HepG2 (cell line): ENCODE measurements around the gene TMEM231. TPM values are rescaled to one million over a fixed set of nuclear protein-coding genes. Genes with fewer than 3 reads are reported as not detected.
A peak's percentile ranks its signal among the peaks of the same experiment; 100 is the strongest.

Experiments
- CSRNP1 ChIP-seq: sonication (generic); formaldehyde crosslinking; IDR thresholded peaks from 2 replicates; pipeline ENCODE4 v1.8.1; 2023; ENCODE audit warnings: mild to moderate bottlenecking, missing genetic modification reagents
- EEA1 ChIP-seq: sonication (generic); formaldehyde crosslinking; IDR thresholded peaks from 2 replicates; pipeline ENCODE4 v1.5.1; 2020; ENCODE audit warnings: mild to moderate bottlenecking, missing genetic modification reagents, borderline replicate concordance
- ELF1 ChIP-seq: sonication (generic); formaldehyde crosslinking; IDR thresholded peaks from 2 replicates; pipeline ENCODE4 v1.4.0; 2020; ENCODE audit warnings: missing genetic modification reagents
- HOXA9 ChIP-seq: sonication (generic); formaldehyde crosslinking; IDR thresholded peaks from 2 replicates; pipeline ENCODE4 v1.8.1; 2022; ENCODE audit warnings: missing genetic modification reagents, mild to moderate bottlenecking, moderate library complexity, borderline replicate concordance
- MIER2 ChIP-seq: IDR thresholded peaks from 2 replicates; pipeline ENCODE4 v1.6.1; 2016; ENCODE audit warnings: missing biosample characterization, missing genetic modification reagents
- PRMT3 ChIP-seq: sonication (generic); formaldehyde crosslinking; IDR thresholded peaks from 2 replicates; pipeline ENCODE4 v1.8.1; 2022; ENCODE audit warnings: low read depth, mild to moderate bottlenecking, moderate library complexity, missing genetic modification reagents, borderline replicate concordance
- PTBP1 ChIP-seq: fragments of 200-400 bp; formaldehyde crosslinking; IDR thresholded peaks from 2 replicates; pipeline ENCODE4 v1.6.1; 2018; ENCODE audit warnings: low read length, low read depth; ENCODE audit not compliant: poor library complexity, severe bottlenecking
- ZGPAT ChIP-seq: IDR thresholded peaks from 2 replicates; pipeline ENCODE4 v1.6.1; 2016; ENCODE audit warnings: mild to moderate bottlenecking
- ZNF224 ChIP-seq: sonication (generic); formaldehyde crosslinking; IDR thresholded peaks from 2 replicates; pipeline ENCODE4 v1.5.0; 2020; ENCODE audit warnings: mild to moderate bottlenecking, missing genetic modification reagents
- ZNF280B ChIP-seq: sonication (generic); formaldehyde crosslinking; IDR thresholded peaks from 2 replicates; pipeline ENCODE4 v1.5.0; 2020; ENCODE audit warnings: missing genetic modification reagents, mild to moderate bottlenecking, borderline replicate concordance
- ZNF407 ChIP-seq: sonication (generic); formaldehyde crosslinking; IDR thresholded peaks from one replicate; pipeline ENCODE4 v1.5.1; 2020; ENCODE audit warnings: mild to moderate bottlenecking, missing genetic modification reagents; ENCODE audit errors: not compliant biosample characterization
- ZNF567 ChIP-seq: sonication (generic); formaldehyde crosslinking; IDR thresholded peaks from 2 replicates; pipeline ENCODE4 v1.8.1; 2023; ENCODE audit warnings: mild to moderate bottlenecking, missing genetic modification reagents, borderline replicate concordance
- ZNF691 ChIP-seq: sonication (generic); formaldehyde crosslinking; IDR thresholded peaks from 2 replicates; pipeline ENCODE4 v1.4.0; 2020; ENCODE audit warnings: missing genetic modification reagents, low read depth, mild to moderate bottlenecking, borderline replicate concordance
- polyA plus RNA-seq, 8 experiments: library from polyadenylated mRNA; depleted of rRNA in 3 of 8; stranded (reverse) in 7 of 8; unstranded in 1 of 8; fragments of >200 nt; fragmentation: Illumina TruSeq in 4 of 8; extraction: Trizol in 4 of 8; gene quantifications; 2 replicates each; pipeline versions ENCODE4 v1.2.1 to v1.2.3, GENCODE V29; 2011 to 2016; ENCODE audit warnings: low read depth in 4 of 8, missing spikeins in 1 of 8, mixed read lengths in 1 of 8; ENCODE audit not compliant: insufficient read depth in 1 of 8
- total RNA-seq, 5 experiments: library from RNA; depleted of rRNA; stranded (reverse); fragments of >200 nt; fragmentation: Illumina TruSeq; extraction: Trizol; gene quantifications; 2 replicates each; pipeline ENCODE4 v1.2.3, GENCODE V29; 2016; ENCODE audit warnings: low read depth in 1 of 5

Gene TMEM231
- total and polyA plus RNA-seq, 2 of the 13 experiments (the other 11 are each of a cell fraction or from before 2014, with no cell fraction given), result 3.5 to 7.4 TPM

- TF ChIP-seq PTBP1, result peak; percentile 18
- no peak for TF ChIP-seq ELF1 (CRISPR knock-in tag)
- TF ChIP-seq ZNF280B (CRISPR knock-in tag), result 0 out of 2 replicates have a peak, but pooled peaks have one; percentile 35
- peak; percentile 50 for TF ChIP-seq ZNF407
- no peak for TF ChIP-seq PRMT3 (CRISPR knock-in tag)
- TF ChIP-seq HOXA9 (CRISPR knock-in tag), result 0 out of 2 replicates have a peak, but pooled peaks have one; percentile 22
- 0 out of 2 replicates have a peak, but pooled peaks have one; percentile 63 for TF ChIP-seq CSRNP1 (CRISPR knock-in tag)
- TF ChIP-seq ZGPAT (CRISPR knock-in tag), result peak; percentile 3
- 0 out of 2 replicates have a peak, but pooled peaks have one; percentile 11 for TF ChIP-seq ZNF691 (CRISPR knock-in tag)
- TF ChIP-seq MIER2, result peak; percentile 57; the same call in 1 of the 2 replicates
- TF ChIP-seq ZNF567, result 0 out of 2 replicates have a peak, but pooled peaks have one; percentile 65
- TF ChIP-seq EEA1 (CRISPR knock-in tag), result 0 out of 2 replicates have a peak, but pooled peaks have one; percentile 14
- TF ChIP-seq ZNF224 (CRISPR knock-in tag), result no peak
These were observed 10.8 kb upstream of the TMEM231 start (continued) for GRCh38 chr16:75566758-75567255.
